ENCODE data around the gene DUS4L.

DUS4L gene

GRCh38 chr7:107593025-107593410 is 29.2 kb downstream of the DUS4L start:
- H3K27me3 Mint-ChIP-seq: no peaks in the 10 kb centered on the region

GRCh38 chr7:107594961-107595737 is 31.4 kb downstream of the DUS4L start:
- DNase-seq (no peak), ATAC-seq (no peak)
- peaks cover 15% of the 10 kb centered on the region for H3K36me3 Mint-ChIP-seq (ENCODE audit: low read depth)
- H3K27ac Mint-ChIP-seq: no peak overlapping the region
- no peak overlapping the region for H3K4me3 Mint-ChIP-seq
- no peaks in the 10 kb centered on the region for H3K9me3 Mint-ChIP-seq
- H3K27me3 Mint-ChIP-seq: no peaks in the 10 kb centered on the region
- no peaks in the 10 kb centered on the region for H3K4me1 Mint-ChIP-seq

More at GRCh38 chr7:107593025-107593410, 29.2 kb downstream of the DUS4L start:
- Mint-ChIP-seq H3K4me1 (no peaks in the 10 kb centered on the region), H3K36me3 (ENCODE audit: low read depth) (peaks cover 20% of the 10 kb centered on the region), H3K9me3 (no peaks in the 10 kb centered on the region), H3K27ac (no peak overlapping the region), H3K4me3 (no peak overlapping the region)
- ATAC-seq: no peak
- DNase-seq: no peak

- Mint-ChIP-seq H3K36me3 (ENCODE audit: low read depth) (peaks cover 15% of the 10 kb centered on the region), H3K27ac (no peak overlapping the region)
Measured at GRCh38 chr7:107596881-107597581, 33.3 kb downstream of the DUS4L start.

GRCh38 chr7:107597582-107597916 is 33.8 kb downstream of the DUS4L start:
- H3K4me3 Mint-ChIP-seq: no peak overlapping the region
- ATAC-seq (no peak), DNase-seq (no peak)
- peaks cover 15% of the 10 kb centered on the region for H3K36me3 Mint-ChIP-seq (ENCODE audit: low read depth)
- H3K4me1 Mint-ChIP-seq: no peaks in the 10 kb centered on the region
- no peaks in the 10 kb centered on the region for H3K27me3 Mint-ChIP-seq
- no peak overlapping the region for H3K27ac Mint-ChIP-seq
- no peaks in the 10 kb centered on the region for H3K9me3 Mint-ChIP-seq

More at GRCh38 chr7:107596881-107597581, 33.3 kb downstream of the DUS4L start:
- DNase-seq (no peak), ATAC-seq (no peak)
- H3K4me1 Mint-ChIP-seq: no peaks in the 10 kb centered on the region
- H3K9me3 Mint-ChIP-seq: no peaks in the 10 kb centered on the region
- no peaks in the 10 kb centered on the region for H3K27me3 Mint-ChIP-seq
- no peak overlapping the region for H3K4me3 Mint-ChIP-seq

GRCh38 chr7:107597953-107598352 is 34.2 kb downstream of the DUS4L start:
- Mint-ChIP-seq H3K36me3 (ENCODE audit: low read depth) (peaks cover 15% of the 10 kb centered on the region), H3K27ac (no peak overlapping the region), H3K4me1 (no peaks in the 10 kb centered on the region), H3K27me3 (no peaks in the 10 kb centered on the region), H3K9me3 (no peaks in the 10 kb centered on the region), H3K4me3 (no peak overlapping the region)
- DNase-seq (no peak), ATAC-seq (no peak)

- Mint-ChIP-seq H3K4me1 (no peaks in the 10 kb centered on the region), H3K27me3 (no peaks in the 10 kb centered on the region), H3K4me3 (no peak overlapping the region), H3K36me3 (ENCODE audit: low read depth) (peaks cover 8% of the 10 kb centered on the region), H3K27ac (no peak overlapping the region), H3K9me3 (no peaks in the 10 kb centered on the region)
- no peak for DNase-seq
- ATAC-seq: no peak
Measured at GRCh38 chr7:107599262-107599661, 35.5 kb downstream of the DUS4L start.

GRCh38 chr7:107600816-107601215 is 37.0 kb downstream of the DUS4L start:
- no peak for ATAC-seq
- peaks cover 3% of the 10 kb centered on the region for H3K36me3 Mint-ChIP-seq (ENCODE audit: low read depth)
- H3K4me1 Mint-ChIP-seq: no peaks in the 10 kb centered on the region

GRCh38 chr7:107605218-107605815 is 41.5 kb downstream of the DUS4L start:
- peaks cover under 1% of the 10 kb centered on the region for H3K36me3 Mint-ChIP-seq (ENCODE audit: low read depth)
- DNase-seq (no peak), ATAC-seq (no peak)
- no peaks in the 10 kb centered on the region for H3K9me3 Mint-ChIP-seq
- no peaks in the 10 kb centered on the region for H3K27me3 Mint-ChIP-seq
- H3K4me3 Mint-ChIP-seq: no peak overlapping the region
- no peaks in the 10 kb centered on the region for H3K4me1 Mint-ChIP-seq
- H3K27ac Mint-ChIP-seq: no peak overlapping the region

More at GRCh38 chr7:107600816-107601215, 37.0 kb downstream of the DUS4L start:
- no peak for DNase-seq
- Mint-ChIP-seq H3K4me3 (no peak overlapping the region), H3K27me3 (no peaks in the 10 kb centered on the region), H3K27ac (no peak overlapping the region), H3K9me3 (no peaks in the 10 kb centered on the region)

GRCh38 chr7:107606303-107606702 is 42.5 kb downstream of the DUS4L start:
- Mint-ChIP-seq H3K4me1 (no peaks in the 10 kb centered on the region), H3K4me3 (no peak overlapping the region), H3K9me3 (no peaks in the 10 kb centered on the region), H3K27ac (no peak overlapping the region), H3K36me3 (ENCODE audit: low read depth) (no peaks in the 10 kb centered on the region), H3K27me3 (no peaks in the 10 kb centered on the region)
- ATAC-seq (no peak), DNase-seq (no peak)

- Mint-ChIP-seq H3K4me3 (no peak overlapping the region), H3K36me3 (ENCODE audit: low read depth) (peaks cover 9% of the 10 kb centered on the region), H3K27me3 (no peaks in the 10 kb centered on the region), H3K4me1 (no peaks in the 10 kb centered on the region), H3K27ac (no peak overlapping the region), H3K9me3 (no peaks in the 10 kb centered on the region)
- no peak for DNase-seq
- no peak for ATAC-seq
Measured at GRCh38 chr7:107609811-107610261, 46.1 kb downstream of the DUS4L start.

GRCh38 chr7:107610323-107610722 is 46.6 kb downstream of the DUS4L start:
- Mint-ChIP-seq H3K27me3 (no peaks in the 10 kb centered on the region), H3K36me3 (ENCODE audit: low read depth) (peaks cover 12% of the 10 kb centered on the region), H3K4me3 (no peak overlapping the region), H3K27ac (no peak overlapping the region), H3K4me1 (no peaks in the 10 kb centered on the region), H3K9me3 (no peaks in the 10 kb centered on the region)
- DNase-seq: no peak
- no peak for ATAC-seq

- Mint-ChIP-seq H3K36me3 (ENCODE audit: low read depth) (peaks cover 14% of the 10 kb centered on the region), H3K4me1 (no peaks in the 10 kb centered on the region), H3K27ac (no peak overlapping the region), H3K4me3 (no peak overlapping the region), H3K27me3 (no peaks in the 10 kb centered on the region), H3K9me3 (no peaks in the 10 kb centered on the region)
- DNase-seq (no peak), ATAC-seq (no peak)
Measured at GRCh38 chr7:107613439-107613838, 49.7 kb downstream of the DUS4L start.

GRCh38 chr7:107613948-107614347 is 50.2 kb downstream of the DUS4L start:
- no peaks in the 10 kb centered on the region for H3K9me3 Mint-ChIP-seq
- H3K27ac Mint-ChIP-seq: no peak overlapping the region
- no peaks in the 10 kb centered on the region for H3K4me1 Mint-ChIP-seq
- H3K27me3 Mint-ChIP-seq: no peaks in the 10 kb centered on the region
- no peak for DNase-seq
- ATAC-seq: no peak
- no peak overlapping the region for H3K4me3 Mint-ChIP-seq
- H3K36me3 Mint-ChIP-seq (ENCODE audit: low read depth): peaks cover 14% of the 10 kb centered on the region

- H3K9me3 Mint-ChIP-seq: no peaks in the 10 kb centered on the region
- DNase-seq: no peak
- peaks cover 14% of the 10 kb centered on the region for H3K36me3 Mint-ChIP-seq (ENCODE audit: low read depth)
- H3K4me1 Mint-ChIP-seq: no peaks in the 10 kb centered on the region
- H3K4me3 Mint-ChIP-seq: no peak overlapping the region
- no peak for ATAC-seq
- no peak overlapping the region for H3K27ac Mint-ChIP-seq
- no peaks in the 10 kb centered on the region for H3K27me3 Mint-ChIP-seq
Measured at GRCh38 chr7:107614425-107614824, 50.7 kb downstream of the DUS4L start.
